Gastroesophageal sphincter (tissue), 3 donors: ENCODE data around the gene LDLRAD1.

Source experiments
- CTCF ChIP-seq, 4 experiments: fragments of 200-600 bp in 2 of 4; fragments of 450-650 bp in 2 of 4; sonication (generic) in 1 of 4; IDR thresholded peaks; one replicate each; pipeline ENCODE4 v1.5.1; 2017 to 2019; ENCODE audit warnings: antibody characterized with exemption in 4 of 4, mild to moderate bottlenecking in 2 of 4, moderate library complexity in 2 of 4
- POLR2A ChIP-seq, 2 donors: fragments of 450-650 bp; IDR thresholded peaks; one replicate each; pipeline ENCODE4 v1.6.1; 2017; ENCODE audit warnings: antibody characterized with exemption in 2 of 2, mild to moderate bottlenecking in 2 of 2, moderate library complexity in 1 of 2

- no peak for TF ChIP-seq POLR2A (IDR thresholded peaks at IDR 0.05)
- no peak for TF ChIP-seq CTCF (IDR thresholded peaks at IDR 0.05)
Observed at GRCh38 chr1:54047384-54048305, 29.7 kb upstream of the LDLRAD1 start.
